GM12878 (cell line): Measurements from ENCODE around the gene COLQ. TPM values are rescaled to one million over a fixed set of nuclear protein-coding genes. Genes with fewer than 3 reads are reported as not detected.

Experiments
- ATAC-seq: fragments of 200-7000 bp; cut with Tn5 transposase; 3 replicates; pipeline ENCODE4 v1.9.1; 2020; ENCODE audit warnings: mild to moderate bottlenecking, moderate library complexity
- BruUV-seq: library from RNA; stranded (reverse); fragments of 400-500 nt; replicated peaks from 2 replicates; lab custom pipeline; 2021; lab: Mats Ljungman, UMichigan
- CTCF ChIA-PET: fragments of 300-600 bp; sonication (Branson Sonifier 250); formaldehyde crosslinking; extraction: SDS; loops from one replicate; lab custom pipeline; 2021; ENCODE audit warnings: inconsistent platforms; lab: Yijun Ruan, JAX
- POLR2A ChIA-PET: fragments of 350-600 bp; formaldehyde crosslinking; extraction: SDS; loops from one replicate; lab custom pipeline; 2021; ENCODE audit warnings: inconsistent platforms; lab: Charles Lee
- RAD21 ChIA-PET: fragments of 300-600 bp; sonication (Branson Sonifier 250); formaldehyde crosslinking; loops from one replicate; lab custom pipeline; 2023; ENCODE audit warnings: antibody characterized with exemption; ENCODE audit not compliant: unreplicated experiment; lab: Charles Lee
- SMC1A ChIA-PET: fragments of 300-600 bp; sonication (Branson Sonifier 250); formaldehyde crosslinking; loops from one replicate; lab custom pipeline; 2023; ENCODE audit not compliant: unreplicated experiment, uncharacterized antibody; lab: Charles Lee
- DNase-seq: peaks from one replicate; pipeline ENCODE4 v3.0.0-alpha.2; 2011; ENCODE audit warnings: low read depth, low spot score
- FAIRE-seq: peaks from 3 replicates; lab custom pipeline; 2011; peaks lifted over from hg19 to GRCh38; lab: Jason Lieb, UNC
- H2AFZ ChIP-seq: 2 replicates; pipeline ENCODE4 v1.6.0; 2011; ENCODE audit warnings: low read depth, low read length, control low read depth; ENCODE audit not compliant: control insufficient read depth
- H3K27ac ChIP-seq: 2 replicates; pipeline ENCODE4 v1.5.1; 2011; ENCODE audit warnings: control low read depth; ENCODE audit not compliant: control insufficient read depth, insufficient read depth
- H3K27me3 ChIP-seq, 2 experiments: replicated peaks in 1 of 2; 2 replicates each; pipeline versions ENCODE4 v1.6.0 to v1.6.1; 2011; ENCODE audit warnings: low read length in 1 of 2; ENCODE audit not compliant: control insufficient read depth in 2 of 2, insufficient read depth in 2 of 2
- H3K36me3 ChIP-seq, 2 experiments: 2 replicates each; pipeline ENCODE4 v1.5.1; 2011; ENCODE audit warnings: low read length in 1 of 2; ENCODE audit not compliant: control insufficient read depth in 2 of 2, insufficient read depth in 2 of 2
- H3K4me1 ChIP-seq: 2 replicates; pipeline ENCODE4 v1.6.1; 2011; ENCODE audit warnings: mild to moderate bottlenecking, low read length, moderate library complexity, mixed read lengths; ENCODE audit not compliant: control insufficient read depth, insufficient read depth
- H3K4me2 ChIP-seq: 2 replicates; pipeline ENCODE4 v1.6.0; 2011; ENCODE audit warnings: control low read depth; ENCODE audit not compliant: control insufficient read depth, insufficient read depth
- H3K4me3 ChIP-seq: fragments of 200-600 bp; sonication (generic); 2 replicates; pipeline ENCODE4 v1.5.1; 2016
- H3K79me2 ChIP-seq: 2 replicates; pipeline ENCODE4 v1.6.0; 2011; ENCODE audit warnings: low read length; ENCODE audit not compliant: control insufficient read depth, insufficient read depth
- H3K9ac ChIP-seq: 2 replicates; pipeline ENCODE4 v1.8.0; 2011; ENCODE audit warnings: low read length, control low read depth, mixed read lengths; ENCODE audit not compliant: control insufficient read depth, insufficient read depth
- H3K9me3 ChIP-seq: replicated peaks from 3 replicates; pipeline ENCODE4 v1.5.1; 2011; ENCODE audit warnings: mild to moderate bottlenecking, low read length; ENCODE audit not compliant: control insufficient read depth, insufficient read depth
- H4K20me1 ChIP-seq: 2 replicates; pipeline ENCODE4 v1.6.0; 2011; ENCODE audit not compliant: control insufficient read depth, insufficient read depth
- KDM1A ChIP-seq: fragments of 200-600 bp; sonication (generic); IDR thresholded peaks from 2 replicates; pipeline ENCODE4 v1.6.1; 2016; ENCODE audit warnings: borderline replicate concordance
- SUZ12 ChIP-seq: fragments of 200-600 bp; sonication (generic); IDR thresholded peaks from one replicate; pipeline ENCODE4 v1.6.1; 2018; ENCODE audit warnings: antibody characterized with exemption, mild to moderate bottlenecking; ENCODE audit not compliant: unreplicated experiment
- TARDBP ChIP-seq: IDR thresholded peaks from 2 replicates; pipeline ENCODE4 v1.6.1; 2016; ENCODE audit warnings: borderline replicate concordance
- WGBS: methylation state at CpG from one replicate; pipeline ENCODE4 v1.1.6; 2016; ENCODE audit warnings: low lambda C conversion rate; ENCODE audit not compliant: insufficient replicate concordance, insufficient coverage; ENCODE audit errors: missing lambda C conversion rate; 5-methylcytosine and 5-hydroxymethylcytosine counted together
- in situ Hi-C: fragments of 300-500 bp; cut with MboI; formaldehyde crosslinking; loops from 9 replicates; pipeline ENCODE4 v1.14.3; 2018; ENCODE audit warnings: mixed read lengths
- intact Hi-C: fragments of 100-400 bp; cut with micrococcal nuclease; formaldehyde crosslinking; loops from one replicate; pipeline ENCODE4 v1.14.2; 2022; ENCODE audit not compliant: unreplicated experiment
- polyA plus RNA-seq, 11 experiments: library from polyadenylated mRNA; depleted of rRNA in 4 of 11; unstranded in 6 of 11; stranded (reverse) in 5 of 11; fragments of >200 nt; fragmentation: Nextera tagmentation in 4 of 11; fragmentation: Illumina TruSeq in 1 of 11; extraction: Ambion mirVana in 4 of 11; extraction: Trizol in 1 of 11; gene quantifications; 1 replicate in 1 of 11; 2 replicates in 10 of 11; pipeline versions ENCODE4 v1.2.1 to v1.2.3, GENCODE V29; 2011 to 2016; ENCODE audit warnings: inconsistent platforms in 2 of 11, missing spikeins in 2 of 11, low read depth in 1 of 11
- total RNA-seq, 4 experiments: library from RNA; depleted of rRNA in 3 of 4; stranded (reverse); fragments of >200 nt in 3 of 4; fragmentation: Illumina TruSeq in 1 of 4; extraction: Trizol in 1 of 4; gene quantifications; 2 replicates each; pipeline versions ENCODE4 v1.2.1 to v1.2.3, GENCODE V29; 2013 to 2021

COLQ gene
- total and polyA plus RNA-seq, 10 of the 15 experiments (the other 5 are each of a cell fraction or from before 2014, with no cell fraction given) = 0.13 to 2.7 (median 0.70) TPM

- ATAC-seq (no peak), DNase-seq (no peak), FAIRE-seq (no peak)
- H3K9me3 ChIP-seq = no peaks in the 10 kb centered on the region
- TF ChIP-seq TARDBP (no peak), SUZ12 (no peak)
- H3K27ac ChIP-seq = no peak overlapping the region
- H3K4me3 ChIP-seq = no peak overlapping the region
- no peaks in the 10 kb centered on the region for H3K79me2 ChIP-seq
- SMC1A ChIA-PET = no interaction called here
- H4K20me1 ChIP-seq = no peaks in the 10 kb centered on the region
- no peaks in the 10 kb centered on the region for H3K4me1 ChIP-seq
- BruUV-seq = no TSS peak
- no peaks in the 10 kb centered on the region for H3K36me3 ChIP-seq
- in situ Hi-C loops = no loop called here
- CTCF ChIA-PET = interaction anchor here (1.2 to 2.9 kb wide), 4 partner anchors 14 to 125 kb away, joined by 3 to 10 read pairs (median 4); no protein-coding TSS in a partner anchor
- POLR2A ChIA-PET = no interaction called here
- no peak overlapping the region for H3K9ac ChIP-seq
- RAD21 ChIA-PET = no interaction called here
- WGBS = 26% methylated on average over 5 of the region's 5 CpGs
- intact Hi-C loops = no loop called here
- H3K27me3 ChIP-seq = no peaks in the 10 kb centered on the region
- no peak overlapping the region for H2AFZ ChIP-seq
- H3K4me2 ChIP-seq = no peak overlapping the region
Measured at GRCh38 chr3:15542614-15543013, 21.1 kb upstream of the COLQ start.

- in situ Hi-C loops = no loop called here
- no peak overlapping the region for H3K4me3 ChIP-seq
- no peaks in the 10 kb centered on the region for H4K20me1 ChIP-seq
- ATAC-seq (no peak), DNase-seq (no peak), FAIRE-seq (no peak)
- no peak overlapping the region for H2AFZ ChIP-seq
- WGBS = 98% methylated on average over 4 of the region's 4 CpGs
- TF ChIP-seq KDM1A = no peak
- H3K4me1 ChIP-seq = no peaks in the 10 kb centered on the region
- intact Hi-C loops = no loop called here
- BruUV-seq = no TSS peak
- RAD21 ChIA-PET = no interaction called here
- no peaks in the 10 kb centered on the region for H3K36me3 ChIP-seq
- H3K79me2 ChIP-seq = no peaks in the 10 kb centered on the region
- no peak overlapping the region for H3K9ac ChIP-seq
- POLR2A ChIA-PET = interaction anchor here (0.6 kb wide), 1 partner anchor 370 kb away, joined by 4 read pairs; no protein-coding TSS in a partner anchor
- no peaks in the 10 kb centered on the region for H3K9me3 ChIP-seq
- CTCF ChIA-PET = interaction anchor here (0.6 to 2.9 kb wide), 3 partner anchors 15 to 324 kb away, joined by 3 to 10 read pairs (median 3); no protein-coding TSS in a partner anchor
- no peak overlapping the region for H3K4me2 ChIP-seq
- H3K27ac ChIP-seq = no peak overlapping the region
- SMC1A ChIA-PET = interaction anchor here (1.2 kb wide), 1 partner anchor 17 kb away, joined by 4 read pairs; no protein-coding TSS in a partner anchor
- H3K27me3 ChIP-seq = no peaks in the 10 kb centered on the region
Measured at GRCh38 chr3:15541371-15541770, 19.9 kb upstream of the COLQ start.
